ENCODE results near the gene GABARAPL1.

- TF ChIP-seq CTCF (IDR thresholded peaks at IDR 0.05; ENCODE audit: low read depth, low read length) (no peak), POLR2A (IDR thresholded peaks at IDR 0.05; ENCODE audit: extremely low read depth, insufficient read length) (no peak), MAX (IDR thresholded peaks at IDR 0.05; ENCODE audit: low read depth, low read length) (no peak), MYC (IDR thresholded peaks at IDR 0.05; ENCODE audit: low read depth, low read length) (no peak)
Observed at GRCh38 chr12:10236720-10237119, 24.0 kb downstream of the GABARAPL1 start.

Measured in NB4 (cell line).